NCI-H2196 treated with DMSO at 0.1 percent for 48 hours (cell line): ENCODE data around the gene ZHX3.

ENCODE experiments used
- DNase-seq: peaks from one replicate; lab custom pipeline; 2025; ENCODE audit not compliant: unreplicated experiment; lab: John Stamatoyannopoulos, UW

ZHX3 gene, protein sequence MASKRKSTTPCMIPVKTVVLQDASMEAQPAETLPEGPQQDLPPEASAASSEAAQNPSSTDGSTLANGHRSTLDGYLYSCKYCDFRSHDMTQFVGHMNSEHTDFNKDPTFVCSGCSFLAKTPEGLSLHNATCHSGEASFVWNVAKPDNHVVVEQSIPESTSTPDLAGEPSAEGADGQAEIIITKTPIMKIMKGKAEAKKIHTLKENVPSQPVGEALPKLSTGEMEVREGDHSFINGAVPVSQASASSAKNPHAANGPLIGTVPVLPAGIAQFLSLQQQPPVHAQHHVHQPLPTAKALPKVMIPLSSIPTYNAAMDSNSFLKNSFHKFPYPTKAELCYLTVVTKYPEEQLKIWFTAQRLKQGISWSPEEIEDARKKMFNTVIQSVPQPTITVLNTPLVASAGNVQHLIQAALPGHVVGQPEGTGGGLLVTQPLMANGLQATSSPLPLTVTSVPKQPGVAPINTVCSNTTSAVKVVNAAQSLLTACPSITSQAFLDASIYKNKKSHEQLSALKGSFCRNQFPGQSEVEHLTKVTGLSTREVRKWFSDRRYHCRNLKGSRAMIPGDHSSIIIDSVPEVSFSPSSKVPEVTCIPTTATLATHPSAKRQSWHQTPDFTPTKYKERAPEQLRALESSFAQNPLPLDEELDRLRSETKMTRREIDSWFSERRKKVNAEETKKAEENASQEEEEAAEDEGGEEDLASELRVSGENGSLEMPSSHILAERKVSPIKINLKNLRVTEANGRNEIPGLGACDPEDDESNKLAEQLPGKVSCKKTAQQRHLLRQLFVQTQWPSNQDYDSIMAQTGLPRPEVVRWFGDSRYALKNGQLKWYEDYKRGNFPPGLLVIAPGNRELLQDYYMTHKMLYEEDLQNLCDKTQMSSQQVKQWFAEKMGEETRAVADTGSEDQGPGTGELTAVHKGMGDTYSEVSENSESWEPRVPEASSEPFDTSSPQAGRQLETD

DNA sequence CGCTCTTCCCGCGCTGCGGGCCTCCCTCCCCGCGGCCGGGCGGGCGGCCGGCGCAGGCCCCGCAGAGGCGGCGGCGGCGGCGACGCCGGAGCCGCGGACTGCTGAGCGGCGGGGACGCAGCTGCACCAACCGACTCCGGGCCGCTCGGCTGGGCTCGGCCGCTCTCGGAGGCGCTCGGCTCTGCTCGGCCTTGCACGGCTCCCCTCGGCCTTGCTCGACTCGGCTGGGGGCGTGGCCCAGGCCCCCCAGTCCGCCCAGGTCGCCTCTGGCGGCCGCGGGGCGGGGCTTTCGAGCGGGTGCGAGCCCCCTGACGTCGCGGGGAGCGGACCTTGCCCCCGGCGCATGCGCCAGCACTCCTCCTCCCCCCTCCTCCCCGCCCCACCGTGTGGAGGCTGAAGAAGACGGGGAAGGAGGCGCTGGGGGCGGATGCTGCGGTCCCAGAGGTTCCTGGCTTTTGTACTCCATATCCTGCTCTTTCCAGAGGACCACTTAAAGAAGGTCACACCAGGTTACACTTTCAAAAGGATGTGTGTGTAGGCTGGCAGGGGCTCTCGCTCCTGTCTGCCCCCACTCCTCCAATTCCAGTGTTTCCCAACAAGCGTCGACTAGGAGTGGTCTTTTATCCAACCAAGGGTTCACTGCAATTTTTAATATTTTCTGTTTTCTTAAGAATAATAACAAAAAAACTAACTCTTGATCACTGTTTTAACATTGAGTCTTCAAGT, at the start of gene ZHX3:
ZHX3 (minus strand) TSS at position 186 of the 725 bp plus-strand sequence. CDS start 112,815 bp downstream, outside the sequence.
- DNase-seq = peak; percentile 93

- DNase-seq = no peak
These were observed 49.8 kb upstream of the ZHX3 start for GRCh38 chr20:41367393-41367695.

DNA sequence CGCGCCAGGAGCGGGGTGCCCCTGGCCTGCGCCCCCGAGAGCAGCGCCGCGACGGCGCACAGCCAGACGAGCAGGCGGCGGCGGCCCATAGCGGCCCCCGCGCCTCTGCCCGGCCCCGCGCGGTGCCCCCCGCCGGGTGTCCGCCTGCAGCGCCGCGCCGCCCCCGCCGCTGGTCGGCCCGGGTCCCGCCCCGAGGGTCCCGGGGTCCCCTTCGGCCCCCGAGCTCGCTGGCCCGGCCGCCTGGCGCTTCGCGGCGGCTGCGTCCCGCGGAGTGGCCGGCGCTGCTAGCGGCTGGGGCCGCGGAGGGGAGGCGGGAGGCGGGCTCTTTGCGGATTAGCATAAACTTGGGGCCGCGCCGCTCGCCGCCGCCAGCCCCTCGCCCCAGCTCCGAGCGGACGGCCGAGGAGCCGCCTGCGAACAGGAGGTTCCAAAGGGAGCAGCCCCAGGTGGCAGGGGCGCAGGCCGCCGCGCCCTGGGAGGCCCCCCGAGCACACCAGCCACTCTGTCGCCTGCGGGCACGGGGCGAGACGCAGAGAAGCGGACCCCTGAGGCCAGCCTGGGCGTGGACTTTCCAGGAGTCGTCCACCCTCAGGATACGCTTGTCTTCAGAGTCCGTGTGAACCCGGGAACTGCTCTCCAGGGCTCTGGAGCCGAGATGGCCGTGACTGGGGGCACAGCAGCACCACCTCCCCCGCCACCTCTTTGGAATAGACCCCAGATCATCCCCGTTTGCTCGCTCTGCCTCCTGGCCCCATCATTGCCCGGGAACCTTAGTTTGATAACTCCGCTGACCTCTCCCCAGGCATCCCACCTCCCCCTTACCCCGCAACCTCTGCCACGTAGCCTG, 49.2 kb upstream of the ZHX3 start, which contains the start of gene EMILIN3:
EMILIN3 (minus strand) TSS at position 273 of the 847 bp plus-strand sequence; CDS start at position 89, 184 bp downstream.
- no peak for DNase-seq

- DNase-seq = no peak
These were observed 48.4 kb upstream of the ZHX3 start for GRCh38 chr20:41365777-41366545.

GRCh38 chr20:41364967-41365765, 47.6 kb upstream of the ZHX3 start:
- DNase-seq = no peak

DNA sequence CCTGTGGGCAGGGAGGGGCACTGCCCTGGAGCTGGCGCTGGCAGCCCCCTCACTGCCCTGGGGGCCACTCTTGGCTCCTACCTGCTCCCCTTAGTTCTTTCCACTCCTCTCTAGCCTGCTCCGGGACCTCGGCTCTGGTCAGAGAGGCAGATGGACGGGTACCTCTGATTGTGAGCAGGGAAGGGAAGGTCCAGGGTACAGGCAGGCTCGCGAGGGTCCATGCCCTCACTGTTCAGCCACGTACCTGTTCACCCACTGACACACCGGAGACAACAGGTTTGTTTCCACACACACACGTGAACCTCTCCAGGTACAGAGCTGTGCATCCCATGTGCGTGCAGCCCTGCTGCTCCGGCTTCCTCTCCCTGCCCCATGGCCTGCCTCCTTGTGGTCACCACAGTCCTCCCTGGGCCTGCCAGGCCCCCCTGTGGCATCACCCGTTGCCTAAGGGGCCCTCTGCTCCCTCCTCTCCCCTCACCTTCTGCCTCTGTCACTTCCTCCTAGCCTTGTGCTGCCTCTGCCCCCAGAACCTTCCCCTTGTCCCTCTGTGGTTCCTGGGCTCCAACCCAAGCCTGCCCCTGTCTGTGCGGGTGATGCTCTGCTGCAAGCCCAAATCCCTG, 46.8 kb upstream of the ZHX3 start:
- no peak for DNase-seq

- DNase-seq = no peak
These were observed 46.1 kb upstream of the ZHX3 start for GRCh38 chr20:41363601-41364000.

GRCh38 chr20:41362748-41363140, 45.2 kb upstream of the ZHX3 start:
- no peak for DNase-seq

DNA sequence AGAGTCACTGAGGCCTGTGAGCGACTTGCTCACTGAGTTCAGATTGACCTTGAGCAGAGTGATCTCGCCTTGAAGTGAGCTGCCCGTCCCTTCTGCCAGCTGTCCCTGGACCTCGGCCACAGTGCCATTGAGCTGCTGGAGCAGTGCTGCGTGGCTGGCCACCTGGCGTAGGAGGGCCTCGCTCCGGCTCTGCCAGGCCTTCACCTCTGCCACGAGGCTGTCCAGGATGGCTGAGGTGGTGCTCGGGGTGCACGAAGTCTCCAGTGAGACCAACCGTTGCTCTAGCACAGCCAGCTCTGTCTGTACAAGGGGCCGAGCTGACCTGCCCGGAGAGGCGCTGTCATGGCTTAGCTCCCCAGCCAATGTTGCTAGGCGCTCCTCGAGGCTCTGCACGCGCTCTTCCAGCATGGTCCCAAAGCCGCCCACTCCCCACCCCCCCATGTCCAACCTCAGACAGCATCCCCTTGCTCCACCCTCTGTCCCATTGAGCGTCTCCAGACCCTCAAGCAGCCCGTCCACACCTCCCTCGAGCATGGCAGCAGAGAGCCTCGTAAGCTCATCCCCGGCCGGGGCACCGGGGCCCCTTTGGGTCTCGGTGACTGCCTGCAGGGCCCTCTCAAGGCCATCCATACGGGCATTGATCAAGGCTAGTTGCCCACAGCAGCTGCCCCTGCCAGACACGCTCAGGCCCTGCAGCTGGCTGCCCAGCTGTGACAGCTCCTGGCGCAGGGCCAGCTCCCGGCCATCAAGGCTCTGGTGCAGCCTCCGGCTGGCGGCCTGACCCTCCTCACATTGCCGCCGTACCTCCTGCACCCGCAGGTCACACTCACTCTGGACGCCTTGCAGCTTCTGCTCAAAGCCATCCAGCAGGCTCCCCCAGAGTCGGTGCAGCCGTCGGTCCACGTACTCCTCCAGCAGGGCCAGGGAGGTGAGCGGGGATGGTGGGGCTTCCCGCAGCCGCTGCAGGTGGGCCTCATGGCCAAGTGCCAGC, 44.5 kb upstream of the ZHX3 start:
- DNase-seq = no peak

GRCh38 chr20:41360831-41361756, 43.6 kb upstream of the ZHX3 start:
- no peak for DNase-seq

GRCh38 chr20:41359541-41360011, 42.0 kb upstream of the ZHX3 start:
- DNase-seq = no peak

DNA sequence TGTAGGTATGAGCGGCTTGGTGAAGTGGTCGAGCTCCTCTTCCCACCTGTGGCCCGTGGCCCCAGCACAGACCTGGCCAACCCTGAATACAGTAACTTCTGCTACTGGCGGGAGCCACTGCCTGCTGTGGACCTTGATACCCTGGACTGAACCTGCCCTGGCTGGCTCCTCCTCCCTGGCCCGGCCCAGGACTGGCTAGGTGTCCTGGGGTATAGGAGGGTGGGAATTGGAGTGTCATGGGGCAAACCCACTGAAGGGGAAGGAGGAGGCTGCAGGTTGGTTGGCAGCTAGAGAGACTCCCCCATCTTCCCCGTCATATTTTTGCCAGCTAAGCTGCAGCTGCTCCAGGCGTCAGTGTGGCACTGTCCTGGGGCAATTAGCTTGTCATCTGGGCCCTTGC, 41.2 kb upstream of the ZHX3 start:
- DNase-seq = no peak

- no peak for DNase-seq
These were observed 40.7 kb upstream of the ZHX3 start for GRCh38 chr20:41358230-41358629.

DNA sequence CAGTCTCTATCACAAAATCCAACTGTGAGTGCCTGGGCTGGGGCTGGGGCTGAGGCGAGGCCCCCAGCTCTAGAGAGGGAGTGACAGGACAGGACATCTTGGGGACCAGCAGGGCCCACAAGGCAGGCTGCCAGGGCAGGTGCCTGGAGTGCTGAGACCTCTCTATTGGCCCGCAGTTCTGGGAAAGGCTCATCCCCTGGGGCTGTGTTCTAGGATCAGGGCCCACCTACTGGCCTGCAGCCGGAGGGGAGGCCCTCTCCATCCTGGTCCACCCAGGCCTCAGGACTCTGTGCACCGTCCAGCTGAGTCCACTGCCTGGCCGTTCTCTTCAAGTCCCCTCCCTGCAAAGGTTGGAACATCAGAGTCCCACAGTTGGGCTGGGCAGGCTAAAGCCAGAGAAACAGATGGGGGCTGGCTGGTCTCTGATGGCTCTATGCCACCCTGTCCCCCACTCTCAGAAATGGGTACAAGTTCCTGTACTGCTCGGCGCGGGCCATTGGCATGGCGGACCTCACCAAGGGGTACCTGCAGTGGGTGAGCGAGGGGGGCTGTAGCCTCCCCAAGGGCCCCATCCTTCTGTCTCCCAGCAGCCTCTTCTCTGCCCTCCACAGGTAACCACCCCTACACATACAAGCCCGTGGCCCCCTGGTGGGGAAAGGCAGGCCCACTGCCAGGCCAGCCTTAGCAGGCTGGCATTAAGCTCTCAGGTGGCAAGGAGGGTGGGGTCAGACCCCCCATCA, 40.1 kb upstream of the ZHX3 start:
- DNase-seq = no peak

DNA sequence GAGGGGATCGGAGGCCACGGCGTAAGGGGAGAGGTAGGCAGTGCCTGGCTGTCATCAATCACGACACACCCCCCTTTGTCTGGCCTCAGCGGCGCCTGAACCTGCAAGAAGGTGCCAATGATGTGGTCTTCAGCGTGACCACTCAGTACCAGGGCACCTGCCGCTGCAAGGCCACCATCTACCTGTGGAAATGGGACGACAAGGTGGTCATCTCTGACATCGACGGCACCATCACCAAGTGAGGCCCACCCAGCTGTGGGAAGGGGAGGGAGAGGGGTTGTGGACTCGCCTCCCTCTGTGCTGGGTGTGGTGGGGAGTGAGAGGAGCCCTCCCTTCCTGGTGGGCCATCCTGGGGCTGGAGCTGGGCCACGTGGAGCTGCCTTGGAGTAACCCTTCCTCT, 39.4 kb upstream of the ZHX3 start:
- no peak for DNase-seq
